ENCODE measurements around the gene RING1.
A peak's percentile ranks its signal among the peaks of the same experiment; 100 is the strongest.

The RING1 gene

GRCh38 chr6:33189164-33189563 is 19.1 kb upstream of the RING1 start:
- no peak overlapping the region for H3K4me3 ChIP-seq (ENCODE audit: low read length)
- no peak for DNase-seq (ENCODE audit: low read depth)
- TF ChIP-seq CTCF (IDR thresholded peaks at IDR 0.05; ENCODE audit: insufficient read depth, low read depth, low read length, missing control alignments) = no peak

- DNase-seq (ENCODE audit: low read depth) = no peak
- H3K4me3 ChIP-seq (ENCODE audit: low read length) = no peak overlapping the region
- TF ChIP-seq CTCF (IDR thresholded peaks at IDR 0.05; ENCODE audit: insufficient read depth, low read depth, low read length, missing control alignments) = no peak
Observed at GRCh38 chr6:33189625-33190448, 18.5 kb upstream of the RING1 start.

- no peak for DNase-seq (ENCODE audit: low read depth)
- no peak for TF ChIP-seq CTCF (IDR thresholded peaks at IDR 0.05; ENCODE audit: insufficient read depth, low read depth, low read length, missing control alignments)
- H3K4me3 ChIP-seq (ENCODE audit: low read length) = no peak overlapping the region
Observed at GRCh38 chr6:33190504-33191107, 17.7 kb upstream of the RING1 start.

- DNase-seq (ENCODE audit: low read depth) = no peak
- H3K4me3 ChIP-seq (ENCODE audit: low read length) = no peak overlapping the region
- no peak for TF ChIP-seq CTCF (IDR thresholded peaks at IDR 0.05; ENCODE audit: insufficient read depth, low read depth, low read length, missing control alignments)
Observed at GRCh38 chr6:33191383-33192104, 16.8 kb upstream of the RING1 start.

- H3K4me3 ChIP-seq (ENCODE audit: low read length) = peak within 1 kb of the TSS; percentile 37
- DNase-seq (ENCODE audit: low read depth) = no peak
- no peak for TF ChIP-seq CTCF (IDR thresholded peaks at IDR 0.05; ENCODE audit: insufficient read depth, low read depth, low read length, missing control alignments)
Observed at GRCh38 chr6:33192105-33192646, 16.1 kb upstream of the RING1 start, which contains the start of gene COL11A2. Gene COL11A2 (minus strand): TSS chr6:33192467. CDS start chr6:33192240, 227 bp downstream.

- DNase-seq (ENCODE audit: low read depth) = peak; percentile 13
- TF ChIP-seq CTCF (IDR thresholded peaks at IDR 0.05; ENCODE audit: insufficient read depth, low read depth, low read length, missing control alignments) = no peak
- H3K4me3 ChIP-seq (ENCODE audit: low read length) = peak overlapping the region; percentile 37
Observed at GRCh38 chr6:33192671-33193602, 15.4 kb upstream of the RING1 start.
